Sigmoid colon (tissue), 7 donors: ENCODE results near the gene ESR1. TPM values are rescaled to one million over a fixed set of nuclear protein-coding genes. Genes with fewer than 3 reads are reported as not detected.
"Not testable (repeated sequence)": the region's sequence is repeated elsewhere in the genome, so short reads cannot be mapped to it uniquely, and the experiment has no call there.

Experiments used
- DNase-seq: peaks from one replicate; pipeline ENCODE4 v3.0.0-alpha.2; 2019
- H3K27ac ChIP-seq, 4 donors: fragments of 200-600 bp; sonication (generic); one replicate each; pipeline ENCODE4 v1.5.1; 2016 to 2019; ENCODE audit warnings: mild to moderate bottlenecking in 1 of 4
- H3K27me3 ChIP-seq, 3 donors: fragments of 200-600 bp; sonication (generic); one replicate each; pipeline ENCODE4 v1.5.1; 2019; ENCODE audit warnings: mild to moderate bottlenecking in 1 of 3
- H3K36me3 ChIP-seq, 4 donors: fragments of 200-600 bp; sonication (generic); one replicate each; pipeline ENCODE4 v1.5.1; 2016 to 2019
- H3K4me1 ChIP-seq, 4 donors: fragments of 200-600 bp; sonication (generic); one replicate each; pipeline ENCODE4 v1.5.1; 2017 to 2019
- H3K4me3 ChIP-seq, 4 donors: fragments of 200-600 bp; sonication (generic); one replicate each; pipeline ENCODE4 v1.5.1; 2017 to 2019; ENCODE audit warnings: mild to moderate bottlenecking in 2 of 4, moderate library complexity in 1 of 4
- H3K9me3 ChIP-seq, 4 donors: fragments of 200-600 bp in 3 of 4; sonication (generic) in 3 of 4; one replicate each; pipeline versions ENCODE4 v1.5.1 to v1.6.1; 2013 to 2019
- CTCF ChIP-seq, 4 experiments: fragments of 450-650 bp in 3 of 4; fragments of 200-600 bp in 1 of 4; IDR thresholded peaks; one replicate each; pipeline ENCODE4 v1.5.1; 2016 to 2019; ENCODE audit warnings: antibody characterized with exemption in 4 of 4, mild to moderate bottlenecking in 3 of 4, moderate library complexity in 2 of 4
- EP300 ChIP-seq, 4 donors: sonication (generic); formaldehyde crosslinking; IDR thresholded peaks; one replicate each; pipeline ENCODE4 v1.6.1; 2017; ENCODE audit warnings: antibody characterized with exemption in 4 of 4
- POLR2A ChIP-seq, 2 donors: fragments of 450-650 bp; IDR thresholded peaks; one replicate each; pipeline ENCODE4 v1.6.1; 2016; ENCODE audit warnings: antibody characterized with exemption in 2 of 2, mild to moderate bottlenecking in 2 of 2, moderate library complexity in 2 of 2
- POLR2AphosphoS5 ChIP-seq, 4 donors: sonication (generic); formaldehyde crosslinking; IDR thresholded peaks; one replicate each; pipeline ENCODE4 v1.6.1; 2017; ENCODE audit warnings: antibody characterized with exemption in 4 of 4
- WGBS, 2 donors: extraction: QIAGEN DNeasy Blood & Tissue Kit; methylation state at CpG; one replicate each; pipeline ENCODE4 v1.1.7; 2013; 5-methylcytosine and 5-hydroxymethylcytosine counted together
- intact Hi-C: fragments of 100-400 bp; cut with DNase I; formaldehyde crosslinking; loops from one replicate; pipeline ENCODE4 v1.15.1; 2023
- polyA plus RNA-seq, 3 donors: library from polyadenylated mRNA; stranded (reverse); fragments of 200-250 nt; gene quantifications; one replicate each; pipeline ENCODE4 v1.2.3, GENCODE V29; 2013
- total RNA-seq, 4 donors: library from RNA; depleted of rRNA; stranded (reverse); fragments of >200 nt; gene quantifications; one replicate each; pipeline ENCODE4 v1.1.0, GENCODE V29; 2016
- donor health status: healthy with polysubstance abuse.
- donor health status: Bipolar disorder and iron deficiency.
- donor health status: healthy.

ESR1 gene
- total and polyA plus RNA-seq, 7 donors, result under 0.01 to 2.2 (median 0.91) TPM; not detected in 1

GRCh38 chr6:151885234-151885633 is 77.8 kb downstream of the ESR1 start:
- H3K27ac ChIP-seq, result no peak overlapping the region
- WGBS, 2 donors, result 71 to 84% methylated on average over 4 of the region's 4 CpGs

GRCh38 chr6:151891524-151891923 is 84.0 kb downstream of the ESR1 start:
- H3K4me3 ChIP-seq, result no peak overlapping the region
- intact Hi-C loops, result no loop called here
- H3K27me3 ChIP-seq, result no peaks in the 10 kb centered on the region
- 84 to 88% methylated on average over 3 of the region's 3 CpGs for WGBS, 2 donors
- TF ChIP-seq POLR2A (IDR thresholded peaks at IDR 0.05), result no peak
- no peak for TF ChIP-seq EP300 (IDR thresholded peaks at IDR 0.05)
- TF ChIP-seq CTCF (IDR thresholded peaks at IDR 0.05), result no peak
- no peak for TF ChIP-seq POLR2AphosphoS5 (IDR thresholded peaks at IDR 0.05)
- no peaks in the 10 kb centered on the region for H3K4me1 ChIP-seq
- no peak for DNase-seq
- peaks cover 0 to 4% (median 0%) of the 10 kb centered on the region in 4 donors for H3K9me3 ChIP-seq
- no peaks in the 10 kb centered on the region for H3K36me3 ChIP-seq
- H3K27ac ChIP-seq, result no peak overlapping the region

More at GRCh38 chr6:151885234-151885633, 77.8 kb downstream of the ESR1 start:
- Histone ChIP-seq H3K4me1 (no peaks in the 10 kb centered on the region), H3K9me3 (peaks cover 0 to 4% (median 0%) of the 10 kb centered on the region in 4 donors), H3K4me3 (no peak overlapping the region), H3K36me3 (no peaks in the 10 kb centered on the region), H3K27me3 (no peaks in the 10 kb centered on the region)
- intact Hi-C loops, result no loop called here
- no peak for TF ChIP-seq CTCF (IDR thresholded peaks at IDR 0.05)
- no peak for DNase-seq

- H3K9me3 ChIP-seq, H3K4me3 ChIP-seq, H3K27me3 ChIP-seq, H3K27ac ChIP-seq, intact Hi-C loops, H3K4me1 ChIP-seq, DNase-seq, H3K36me3 ChIP-seq: not testable (repeated sequence)
- WGBS, 2 donors, result 40 to 67% methylated on average over 3 of the region's 3 CpGs
Measured at GRCh38 chr6:151894426-151894825, 86.9 kb downstream of the ESR1 start.

GRCh38 chr6:151899221-151899620 is 91.7 kb downstream of the ESR1 start:
- H3K9me3 ChIP-seq, intact Hi-C loops, H3K27me3 ChIP-seq, H3K4me1 ChIP-seq, H3K27ac ChIP-seq, DNase-seq, H3K36me3 ChIP-seq, H3K4me3 ChIP-seq: not testable (repeated sequence)
- 96 to 97% methylated on average over 19 of the region's 33 CpGs for WGBS, 2 donors

GRCh38 chr6:151899796-151900195 is 92.3 kb downstream of the ESR1 start:
- H3K36me3 ChIP-seq, DNase-seq, H3K27me3 ChIP-seq, H3K27ac ChIP-seq, H3K9me3 ChIP-seq, H3K4me1 ChIP-seq, H3K4me3 ChIP-seq, intact Hi-C loops: not testable (repeated sequence)
- WGBS, 2 donors, result 96% methylated on average over 15 of the region's 15 CpGs

- Histone ChIP-seq H3K9me3 (no peaks in the 10 kb centered on the region), H3K27me3 (no peaks in the 10 kb centered on the region), H3K4me1 (no peaks in the 10 kb centered on the region), H3K36me3 (no peaks in the 10 kb centered on the region), H3K27ac (no peak overlapping the region), H3K4me3 (no peak overlapping the region)
- no peak for TF ChIP-seq POLR2AphosphoS5 (IDR thresholded peaks at IDR 0.05)
- no peak for TF ChIP-seq CTCF (IDR thresholded peaks at IDR 0.05)
- no peak for TF ChIP-seq EP300 (IDR thresholded peaks at IDR 0.05)
- TF ChIP-seq POLR2A (IDR thresholded peaks at IDR 0.05), result no peak
- WGBS, 2 donors, result 66 to 79% methylated on average over 2 of the region's 2 CpGs
- no peak for DNase-seq
- intact Hi-C loops, result no loop called here
Measured at GRCh38 chr6:151900256-151900655, 92.8 kb downstream of the ESR1 start.
